Right ventricle myocardium superior (tissue), 1 donor: ENCODE data around the gene TMEM235. TPM values are rescaled to one million over a fixed set of nuclear protein-coding genes. Genes with fewer than 3 reads are reported as not detected.
"Not testable (repeated sequence)": the region's sequence is repeated elsewhere in the genome, so short reads cannot be mapped to it uniquely, and the experiment has no call there.

ENCODE experiments used
- ATAC-seq: fragments of 200-7000 bp; cut with Tn5 transposase; one replicate; pipeline ENCODE4 v1.9.1; 2020; ENCODE audit warnings: mild to moderate bottlenecking; ENCODE audit not compliant: poor library complexity
- DNase-seq: peaks from one replicate; pipeline ENCODE4 v3.0.0-alpha.2; 2020
- intact Hi-C: fragments of 100-400 bp; cut with DNase I; formaldehyde crosslinking; loops from one replicate; pipeline ENCODE4 v1.11.2; 2022
- total RNA-seq: library from RNA; stranded (reverse); fragmentation: NEBNext Ultra II Directional; extraction: Animal tissue kit (Norgen Biotek cat#: 25700); gene quantifications from one replicate; pipeline ENCODE4 v1.2.1, GENCODE V29; 2021
- donor health status: DM: no; HTN: yes; CAD: no; lungs with severe emphysema.

Gene TMEM235
- total RNA-seq, 1 donor from 2014 or later: not detected

DNA sequence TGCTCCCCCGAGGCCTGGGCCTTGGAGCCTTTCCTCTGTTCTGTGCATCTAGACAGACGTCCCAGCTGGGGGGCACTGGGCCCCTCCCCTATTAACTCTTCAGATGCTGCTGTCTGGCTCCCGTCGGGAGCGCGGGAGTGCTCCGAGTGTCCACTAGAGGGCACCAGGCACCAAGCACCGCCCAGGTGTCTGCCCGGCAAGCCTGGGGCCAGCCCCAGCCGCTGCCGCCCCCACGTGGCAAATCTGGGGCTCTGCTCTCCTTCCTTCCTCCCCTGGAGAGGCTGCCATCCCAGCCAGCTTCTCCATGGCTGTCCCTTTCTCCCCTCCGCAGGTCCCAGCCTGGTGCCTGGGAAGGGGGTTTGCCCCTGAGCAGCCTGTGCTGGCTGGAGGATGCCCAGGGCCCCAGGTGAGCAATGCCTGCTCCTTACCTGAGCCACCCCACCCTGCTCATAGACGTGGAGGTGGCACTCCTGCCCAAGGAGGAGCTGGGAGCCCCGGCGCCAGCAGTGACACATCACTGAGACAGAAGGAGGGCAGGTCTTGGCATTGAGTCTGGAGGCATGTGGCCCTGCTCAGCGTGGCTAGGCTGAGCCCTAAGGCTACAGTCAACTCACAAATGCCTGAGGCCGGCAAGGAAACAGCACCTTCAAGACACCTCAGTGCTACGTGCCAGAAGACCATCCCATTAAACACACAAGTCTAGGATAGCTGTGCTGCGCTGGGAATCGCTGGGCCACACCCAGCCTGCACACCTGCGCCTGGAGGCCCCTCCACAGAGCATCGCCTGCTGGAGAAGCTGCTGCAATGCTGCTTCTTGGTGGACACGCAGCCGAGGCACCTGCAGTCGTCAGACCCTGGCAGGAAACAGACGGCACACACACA, 19.7 kb downstream of the TMEM235 start:
- peak; percentile 79 for ATAC-seq

GRCh38 chr17:78251773-78252103, 20.3 kb downstream of the TMEM235 start:
- intact Hi-C loops: loop anchor here (5.0 kb wide), 1 partner anchor 139 kb away; no protein-coding TSS in a partner anchor
- ATAC-seq (no peak), DNase-seq (no peak)

More for the DNA sequence above, 19.7 kb downstream of the TMEM235 start:
- intact Hi-C loops: loop anchor here (5.0 kb wide), 1 partner anchor 139 kb away; no protein-coding TSS in a partner anchor
- DNase-seq: peak; percentile 90

DNA sequence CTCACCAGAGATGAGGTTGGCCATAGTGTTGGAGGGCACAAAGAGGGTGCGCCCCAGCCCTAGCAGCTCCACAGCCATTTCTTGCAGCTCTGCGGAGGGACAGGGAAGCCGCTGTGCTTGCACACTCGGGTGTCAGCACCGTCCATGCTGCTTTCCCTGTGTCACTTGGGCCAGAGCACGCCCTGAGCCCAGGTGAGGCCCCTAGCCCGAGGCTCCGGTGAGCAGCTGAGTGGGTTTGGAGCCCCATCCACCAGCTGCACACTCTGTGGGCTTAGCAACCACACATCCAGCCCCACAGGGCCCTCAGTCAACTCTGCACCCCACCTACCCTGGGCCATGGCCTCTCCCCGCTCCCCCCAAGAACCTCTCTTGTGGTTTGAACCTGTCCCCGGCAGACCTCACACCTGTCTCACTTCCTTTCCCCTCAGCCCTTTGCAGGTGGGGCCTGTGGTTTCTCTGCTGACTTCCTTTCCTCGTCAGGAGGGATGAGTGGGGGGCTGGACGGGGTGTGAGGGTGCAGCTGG, 20.7 kb downstream of the TMEM235 start:
- intact Hi-C loops: loop anchor here (5.0 kb wide), 1 partner anchor 140 kb away; no protein-coding TSS in a partner anchor
- no peak for ATAC-seq
- DNase-seq: peak; percentile 36

GRCh38 chr17:78252701-78253635, 21.5 kb downstream of the TMEM235 start:
- DNase-seq (no peak), ATAC-seq (no peak)
- intact Hi-C loops: loop anchor here (5.0 kb wide), 1 partner anchor 141 kb away; no protein-coding TSS in a partner anchor

DNA sequence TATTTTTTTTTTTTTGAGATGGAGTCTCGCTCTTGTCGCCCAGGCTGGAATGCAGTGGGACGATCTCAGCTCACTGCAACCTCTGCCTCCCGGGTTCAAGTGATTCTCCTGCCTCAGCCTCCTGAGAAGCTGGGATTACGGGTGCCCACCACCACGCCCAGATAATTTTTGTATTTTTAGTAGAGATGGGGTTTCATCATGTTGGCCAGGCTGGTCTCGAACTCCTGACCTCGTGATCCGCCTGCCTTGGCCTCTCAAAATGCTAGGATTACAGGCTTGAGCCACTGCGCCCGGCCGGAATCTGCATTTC, 22.2 kb downstream of the TMEM235 start:
- not testable (repeated sequence) for DNase-seq, ATAC-seq
- intact Hi-C loops: loop anchor here (5.0 kb wide), 1 partner anchor 141 kb away; no protein-coding TSS in a partner anchor

- DNase-seq: peak; percentile 94
- ATAC-seq: peak; percentile 93
- intact Hi-C loops: loop anchor here (5.0 kb wide), 1 partner anchor 142 kb away; no protein-coding TSS in a partner anchor
Measured at GRCh38 chr17:78253946-78254672, 22.7 kb downstream of the TMEM235 start.

DNA sequence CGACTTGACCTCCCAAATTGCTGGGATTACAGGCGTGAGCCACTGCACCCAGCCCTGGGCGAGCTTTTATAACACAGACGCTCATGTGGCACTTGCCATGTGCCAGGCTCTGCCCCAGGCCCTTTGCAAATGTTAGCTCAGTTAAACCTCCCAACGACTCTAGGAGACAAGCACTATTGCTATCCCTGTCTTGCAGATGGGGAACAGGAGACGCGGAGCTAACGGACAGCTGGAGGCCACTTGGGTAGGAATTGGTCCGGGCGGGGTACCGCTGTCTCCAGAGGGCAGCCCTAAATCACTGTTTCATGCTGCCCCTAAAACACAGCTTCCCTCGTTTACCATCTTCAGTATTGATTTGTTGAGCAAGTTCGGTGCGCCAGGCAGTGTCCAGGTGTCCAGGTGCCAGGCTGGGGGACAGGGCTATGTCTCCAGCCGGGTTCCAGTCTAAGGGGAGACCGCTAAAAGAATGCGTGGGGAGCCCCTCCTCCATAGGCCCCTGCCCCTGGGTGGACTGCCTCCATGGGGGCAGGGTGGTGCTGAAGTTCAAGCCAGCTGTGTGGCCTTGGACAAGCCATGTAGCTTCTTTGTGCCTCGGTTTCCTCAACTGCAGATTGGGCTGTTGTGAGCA, 23.7 kb downstream of the TMEM235 start:
- DNase-seq (no peak), ATAC-seq (no peak)
- intact Hi-C loops: no loop called here

GRCh38 chr17:78255953-78256706, 24.7 kb downstream of the TMEM235 start:
- intact Hi-C loops: no loop called here
- DNase-seq (no peak), ATAC-seq (no peak)

DNA sequence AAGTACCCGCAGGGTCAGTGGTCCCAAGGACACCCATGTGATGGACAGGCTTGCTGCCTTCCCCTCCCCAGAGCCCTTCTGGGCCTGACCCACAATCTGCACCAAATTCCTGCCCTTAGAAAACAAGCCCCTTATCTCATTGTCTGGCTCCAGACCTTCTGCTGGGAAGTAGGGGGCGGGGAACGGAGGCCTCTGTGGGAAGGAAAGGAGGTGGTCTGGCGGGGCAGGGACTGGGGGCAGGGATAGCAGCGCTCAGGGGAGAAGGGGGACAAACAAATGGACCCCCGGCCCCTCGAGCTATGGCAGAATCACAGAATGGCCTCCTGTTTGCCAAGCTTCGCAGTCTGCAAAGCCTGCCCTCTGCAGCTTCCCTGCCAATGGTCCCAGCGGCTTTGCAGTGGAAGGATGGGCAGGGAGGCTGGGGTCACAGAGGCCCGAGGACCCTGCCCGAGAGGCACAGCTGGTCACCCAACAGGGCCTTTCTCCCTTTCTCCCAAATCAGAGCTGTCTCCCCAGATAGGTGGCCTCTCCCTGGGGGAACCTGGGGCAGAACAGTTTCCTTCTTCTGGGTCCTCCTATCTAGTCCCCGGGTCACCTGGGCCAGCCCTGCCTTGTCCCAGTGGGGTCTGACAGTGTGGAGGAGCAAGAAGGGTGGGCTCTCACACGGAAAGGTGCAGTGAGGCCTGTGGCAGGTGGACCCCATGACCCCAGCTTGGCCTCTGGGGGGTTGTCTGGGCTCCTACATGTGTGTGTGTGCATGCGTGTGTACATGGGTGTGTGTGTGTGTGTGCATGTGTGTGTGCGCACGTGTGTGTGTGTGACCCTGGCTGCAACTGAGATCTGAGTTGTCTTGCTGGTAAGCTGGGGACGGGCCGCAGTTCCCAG, 25.5 kb downstream of the TMEM235 start:
- no peak for DNase-seq
- intact Hi-C loops: no loop called here
- no peak for ATAC-seq

GRCh38 chr17:78257810-78258322, 26.4 kb downstream of the TMEM235 start:
- ATAC-seq: no peak
- peak; percentile 72 for DNase-seq
- intact Hi-C loops: no loop called here

GRCh38 chr17:78258323-78259191, 27.1 kb downstream of the TMEM235 start:
- peak; percentile 86 for DNase-seq
- intact Hi-C loops: no loop called here
- ATAC-seq: no peak

DNA sequence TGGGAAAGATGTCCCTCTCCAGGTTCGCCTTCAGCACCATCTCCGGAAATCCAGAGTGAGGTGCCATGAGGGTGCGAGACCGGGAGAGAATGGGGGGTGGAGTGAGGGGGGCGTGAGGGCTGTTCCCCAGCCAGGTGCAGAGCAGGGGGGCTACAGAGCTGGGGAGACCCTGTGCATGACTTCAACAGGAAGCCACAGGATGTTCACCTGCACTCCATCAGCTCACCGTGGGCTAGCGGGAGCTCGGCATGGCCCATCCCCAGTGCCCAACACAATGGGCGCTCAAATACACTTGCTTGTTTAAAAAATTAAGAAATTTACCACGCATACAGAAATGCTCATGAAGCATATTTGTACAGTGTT, 27.7 kb downstream of the TMEM235 start:
- no peak for ATAC-seq
- DNase-seq: no peak
- intact Hi-C loops: no loop called here

GRCh38 chr17:78263063-78263735, 31.8 kb downstream of the TMEM235 start:
- DNase-seq (peak; percentile 81), ATAC-seq (peak; percentile 26)
- intact Hi-C loops: no loop called here

DNA sequence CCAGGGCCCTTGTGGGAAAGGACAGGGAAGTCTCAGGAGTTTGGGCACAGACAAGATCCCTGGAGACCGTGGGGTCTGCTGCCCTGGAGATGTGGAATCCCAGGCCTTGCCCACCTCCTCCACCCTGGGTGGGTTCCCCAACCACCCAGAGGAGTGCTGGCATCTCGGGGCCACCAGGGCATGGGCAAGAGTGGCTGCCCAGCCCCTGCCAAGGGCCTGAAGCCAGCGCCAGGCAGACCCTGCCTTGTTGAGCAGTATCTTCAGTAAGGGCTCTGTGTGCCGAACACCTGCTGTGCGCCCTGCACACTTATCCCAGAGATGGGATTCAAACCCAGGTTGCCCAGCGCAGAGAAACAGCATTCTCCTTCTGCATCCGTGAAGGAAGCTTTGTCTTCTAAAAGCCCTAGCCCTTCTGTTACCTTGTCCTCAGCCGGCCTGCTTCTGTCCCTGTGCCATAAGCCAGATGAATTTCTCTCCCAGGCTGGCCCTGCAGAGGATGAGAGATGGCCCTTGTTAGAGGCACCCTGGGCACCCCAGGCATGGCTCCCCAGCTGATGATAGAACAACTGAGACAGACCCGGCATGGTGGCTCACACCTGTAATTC, 32.4 kb downstream of the TMEM235 start:
- DNase-seq: no peak

More for the DNA sequence above, 32.4 kb downstream of the TMEM235 start:
- intact Hi-C loops: no loop called here
- no peak for ATAC-seq
